EH (cell line): ENCODE data around the gene PLAC9.

Experiments used
- DNase-seq: peaks from one replicate; pipeline ENCODE4 v3.0.0-alpha.2; 2015; ENCODE audit warnings: low read depth

The PLAC9 gene

DNA sequence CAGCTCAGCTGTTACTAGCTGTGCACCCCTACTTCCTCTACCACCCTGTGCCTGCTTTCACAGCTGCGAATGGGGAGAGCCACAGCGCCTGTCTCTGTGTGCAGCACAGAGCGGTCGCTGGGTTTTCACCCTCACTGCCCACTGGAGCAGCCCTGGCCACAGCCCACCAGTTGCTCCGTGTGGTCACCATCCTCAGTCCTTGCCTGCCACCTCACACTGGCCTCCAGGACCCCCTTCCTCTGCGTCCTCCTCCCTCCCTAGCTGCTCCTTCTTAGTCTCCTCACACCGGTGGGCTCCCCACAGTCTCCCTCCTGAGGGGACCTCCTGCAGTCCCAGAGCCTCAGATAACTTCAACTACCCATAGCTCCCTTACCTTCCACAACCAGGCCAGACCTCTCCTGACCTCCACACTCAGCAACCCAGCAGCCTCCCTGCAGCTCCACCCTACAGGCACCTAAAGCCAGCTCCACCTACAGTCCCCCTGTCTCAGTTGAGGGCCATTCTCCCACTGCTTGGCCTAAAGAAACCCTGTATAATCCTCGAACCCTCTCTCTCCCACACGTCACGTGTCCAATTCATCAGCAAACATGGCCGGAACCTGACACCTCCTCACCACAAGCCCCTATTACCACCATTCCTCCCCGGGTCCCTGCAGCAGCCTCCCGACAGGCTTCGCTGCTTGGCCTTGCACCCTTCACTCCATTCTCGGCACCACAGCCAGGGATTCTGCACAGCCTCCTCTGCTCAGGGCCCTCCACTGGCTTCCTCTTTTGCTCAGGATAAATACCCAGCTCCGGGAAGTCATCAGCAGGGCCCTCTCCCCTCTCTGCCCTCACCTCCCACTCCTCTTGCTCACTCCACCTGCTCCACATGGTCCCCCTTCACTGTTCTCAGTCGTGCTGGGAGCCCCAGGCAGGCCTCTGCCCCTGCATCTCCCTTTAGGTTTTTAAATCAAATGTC lies 28.1 kb downstream of the PLAC9 start:
- DNase-seq, result no peak

DNA sequence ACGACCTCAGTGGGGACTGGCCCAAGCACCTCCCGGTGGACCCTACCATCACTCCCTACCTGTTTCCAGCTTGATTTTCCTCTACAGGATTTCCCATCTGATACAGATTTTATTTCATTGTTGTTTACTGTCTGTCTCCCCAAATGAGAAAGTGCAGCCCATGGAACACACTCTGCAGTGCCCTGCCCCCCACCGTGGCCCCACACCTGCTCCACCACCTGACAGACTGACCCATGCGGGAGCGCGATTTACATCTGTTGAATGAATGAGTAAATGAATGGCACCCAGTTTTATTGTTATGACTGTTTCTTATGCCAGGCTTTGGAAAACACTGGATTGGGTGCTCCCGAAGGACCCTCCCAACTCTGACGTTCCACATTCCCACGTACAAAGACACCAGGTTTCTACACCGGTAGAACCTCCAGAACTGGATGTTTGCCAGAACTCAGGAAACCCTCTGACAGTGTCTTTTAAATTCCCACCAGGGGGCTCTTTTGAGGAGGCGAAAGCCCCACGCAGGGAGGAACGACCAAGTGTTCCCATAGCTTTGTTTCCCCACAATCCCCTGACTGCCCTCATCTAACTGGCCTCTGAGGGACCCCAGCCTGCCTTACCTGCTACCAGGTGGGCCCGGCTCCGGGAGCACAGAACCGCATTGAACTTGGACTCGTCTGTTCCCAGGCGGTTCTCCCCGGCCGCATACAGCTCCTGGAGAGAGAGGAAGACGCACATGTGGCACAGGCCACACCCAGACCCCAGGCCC lies 29.0 kb downstream of the PLAC9 start:
- DNase-seq, result no peak

DNA sequence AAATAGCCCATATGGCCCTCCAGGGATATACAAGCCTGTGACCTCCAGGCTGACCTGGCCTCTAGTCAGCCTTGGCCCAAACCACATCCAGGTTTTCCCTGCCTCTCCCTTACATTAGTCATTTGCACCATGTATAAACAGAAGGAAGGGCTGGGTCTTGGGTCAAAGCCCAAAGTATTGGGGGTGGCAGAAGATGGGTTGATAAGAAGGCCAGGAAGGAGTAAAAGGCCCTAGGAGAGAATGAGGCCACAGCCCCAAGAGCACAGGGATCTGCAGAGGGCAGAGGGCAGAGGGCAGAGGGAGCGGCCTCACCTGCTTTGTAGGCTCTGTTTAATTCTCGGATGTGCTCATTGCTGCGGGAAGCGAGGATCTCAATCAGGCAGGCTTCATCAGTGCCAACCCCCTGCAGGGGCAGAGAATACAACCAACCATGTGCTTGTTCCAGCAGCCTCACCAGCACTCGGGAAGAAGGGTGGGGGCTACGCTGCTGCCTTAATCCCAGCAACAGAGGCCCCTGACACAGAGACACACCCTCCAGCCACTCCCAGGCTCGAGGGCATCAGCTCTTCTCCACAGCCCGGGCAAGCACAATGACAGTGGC lies 31.3 kb downstream of the PLAC9 start:
- peak; percentile 90 for DNase-seq

DNA sequence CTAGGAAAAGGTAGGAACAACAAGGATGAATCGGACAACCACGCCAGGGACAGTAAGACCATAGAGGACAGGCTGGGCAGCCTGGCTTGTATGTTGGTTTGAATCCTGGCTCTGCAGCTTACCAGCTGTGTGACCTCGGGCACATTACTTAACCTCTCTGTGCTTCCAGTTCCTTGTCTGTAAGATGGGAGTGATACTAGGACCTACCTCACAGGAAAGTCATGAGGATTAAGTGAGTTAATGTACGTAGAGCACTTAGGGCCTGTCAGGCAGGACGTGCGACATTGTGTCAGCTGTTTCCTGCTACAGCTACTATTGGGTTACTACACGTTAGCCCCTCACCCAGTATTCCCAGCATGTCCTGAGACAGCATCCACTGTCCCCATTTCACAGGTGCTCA lies 32.1 kb downstream of the PLAC9 start:
- no peak for DNase-seq

- peak; percentile 71 for DNase-seq
Observed at GRCh38 chr10:80165173-80165572, 32.6 kb downstream of the PLAC9 start.

- DNase-seq, result no peak
Observed at GRCh38 chr10:80166581-80167470, 34.3 kb downstream of the PLAC9 start.

DNA sequence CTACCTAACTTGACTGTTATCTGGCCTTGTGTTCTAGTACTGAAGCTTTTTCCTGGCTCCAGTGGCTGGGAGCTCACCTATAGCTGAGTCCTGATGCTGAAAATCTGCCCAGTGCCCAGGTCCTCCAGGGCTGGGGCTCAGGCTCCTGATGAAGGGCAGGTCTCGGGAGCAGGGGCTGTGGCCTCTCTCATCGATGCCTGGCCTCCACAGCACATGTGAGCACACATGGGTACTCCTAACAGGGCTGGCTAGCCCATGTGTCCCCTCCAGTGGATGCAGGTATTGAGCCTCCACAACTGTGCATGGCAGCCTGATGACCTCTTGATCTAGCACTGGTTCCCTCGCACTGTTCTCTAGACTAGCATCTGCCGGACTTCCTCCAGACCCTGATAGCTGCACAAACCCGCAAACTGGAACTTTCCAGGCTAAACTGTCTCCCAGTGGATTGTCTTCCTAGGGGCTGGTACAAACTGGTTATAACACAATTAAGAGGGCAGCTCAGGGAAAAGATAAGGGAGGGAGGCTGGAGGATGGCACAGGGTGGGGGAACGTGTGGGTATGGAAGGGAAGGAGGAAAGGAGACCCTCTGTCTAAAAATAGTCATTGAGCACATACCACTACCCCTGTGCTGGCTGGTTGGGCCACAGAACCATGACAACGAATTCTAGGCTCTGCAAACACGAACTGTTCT lies 35.1 kb downstream of the PLAC9 start:
- DNase-seq, result no peak

DNA sequence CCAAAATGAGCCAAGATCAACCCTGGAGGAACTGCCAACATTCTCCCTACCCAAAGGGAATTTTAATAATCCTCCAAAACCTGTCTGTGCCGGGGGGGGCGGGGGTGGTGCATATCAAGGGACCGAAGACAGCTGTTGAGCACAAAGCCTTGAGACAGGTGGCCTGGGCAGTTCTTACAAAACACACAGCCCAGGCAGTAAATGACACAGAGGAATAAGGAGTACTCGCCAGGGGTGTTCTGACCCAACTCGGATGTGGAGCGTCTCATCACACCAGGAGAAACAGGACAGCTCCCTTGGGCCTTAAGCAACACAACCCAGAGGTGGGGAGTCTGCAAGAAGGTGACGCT lies 35.6 kb downstream of the PLAC9 start:
- no peak for DNase-seq

- DNase-seq, result no peak
Observed at GRCh38 chr10:80168679-80169380, 36.3 kb downstream of the PLAC9 start.

- DNase-seq, result no peak
Observed at GRCh38 chr10:80170026-80170425, 37.5 kb downstream of the PLAC9 start.

DNA sequence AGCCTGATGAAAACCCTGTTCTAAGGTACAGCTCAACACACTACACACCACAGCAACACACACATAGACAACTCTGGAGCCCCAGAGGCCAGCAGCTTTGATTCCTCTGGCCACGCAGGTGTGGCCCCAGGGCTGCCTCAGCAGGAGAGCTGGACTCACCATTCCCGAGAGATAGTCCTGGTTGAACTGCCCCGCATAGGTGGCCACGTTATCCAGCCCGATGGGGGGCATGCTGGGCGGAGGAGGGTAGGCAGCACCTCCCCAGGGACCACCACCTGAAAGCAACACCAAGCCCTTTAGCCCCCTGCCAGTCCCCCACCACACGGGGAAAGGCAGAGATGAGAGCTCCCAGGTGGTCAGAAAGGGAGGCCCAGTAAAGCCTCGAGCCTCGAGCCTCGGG lies 38.1 kb downstream of the PLAC9 start:
- DNase-seq, result no peak

DNA sequence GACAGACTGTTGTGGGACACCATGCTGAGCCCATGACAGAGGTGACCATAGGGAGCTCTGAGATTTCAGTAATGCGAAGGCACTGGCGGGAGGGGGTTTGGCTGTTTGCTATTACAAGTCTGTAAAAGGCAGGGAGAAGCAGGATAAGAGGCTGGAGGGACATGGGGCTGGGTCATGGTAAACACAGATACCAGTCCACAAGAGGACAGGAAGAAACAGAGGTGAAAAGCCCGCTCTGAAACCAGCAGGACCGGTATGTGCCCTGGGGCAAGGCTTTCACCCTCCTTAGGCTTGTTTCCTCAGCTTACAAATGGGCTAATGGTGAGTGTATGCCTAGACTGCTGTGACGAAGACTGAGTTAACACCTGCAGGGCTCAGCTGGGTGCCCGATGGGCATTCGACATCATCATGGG lies 38.7 kb downstream of the PLAC9 start:
- DNase-seq, result no peak

GRCh38 chr10:80172896-80173295 lies 40.4 kb downstream of the PLAC9 start:
- DNase-seq, result no peak

DNA sequence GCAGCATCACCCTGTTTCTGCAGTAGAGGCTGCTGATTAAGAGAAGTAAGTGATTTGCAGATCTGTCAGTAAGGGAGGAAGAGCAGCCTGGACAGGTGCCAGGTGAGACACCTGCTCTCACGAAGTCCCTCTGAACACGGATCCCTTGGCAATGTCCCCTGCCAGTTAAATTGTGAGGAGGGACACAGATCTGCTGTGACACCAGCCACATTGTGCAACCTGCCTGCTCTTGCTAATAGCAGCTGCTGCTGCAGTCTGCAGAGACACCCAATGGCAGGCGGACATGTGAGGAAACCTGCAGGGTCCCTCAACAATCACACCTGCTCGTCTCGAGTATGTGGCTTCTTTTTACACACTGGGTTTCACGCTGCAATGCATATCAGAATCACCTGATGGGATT lies 40.9 kb downstream of the PLAC9 start:
- DNase-seq, result no peak

DNA sequence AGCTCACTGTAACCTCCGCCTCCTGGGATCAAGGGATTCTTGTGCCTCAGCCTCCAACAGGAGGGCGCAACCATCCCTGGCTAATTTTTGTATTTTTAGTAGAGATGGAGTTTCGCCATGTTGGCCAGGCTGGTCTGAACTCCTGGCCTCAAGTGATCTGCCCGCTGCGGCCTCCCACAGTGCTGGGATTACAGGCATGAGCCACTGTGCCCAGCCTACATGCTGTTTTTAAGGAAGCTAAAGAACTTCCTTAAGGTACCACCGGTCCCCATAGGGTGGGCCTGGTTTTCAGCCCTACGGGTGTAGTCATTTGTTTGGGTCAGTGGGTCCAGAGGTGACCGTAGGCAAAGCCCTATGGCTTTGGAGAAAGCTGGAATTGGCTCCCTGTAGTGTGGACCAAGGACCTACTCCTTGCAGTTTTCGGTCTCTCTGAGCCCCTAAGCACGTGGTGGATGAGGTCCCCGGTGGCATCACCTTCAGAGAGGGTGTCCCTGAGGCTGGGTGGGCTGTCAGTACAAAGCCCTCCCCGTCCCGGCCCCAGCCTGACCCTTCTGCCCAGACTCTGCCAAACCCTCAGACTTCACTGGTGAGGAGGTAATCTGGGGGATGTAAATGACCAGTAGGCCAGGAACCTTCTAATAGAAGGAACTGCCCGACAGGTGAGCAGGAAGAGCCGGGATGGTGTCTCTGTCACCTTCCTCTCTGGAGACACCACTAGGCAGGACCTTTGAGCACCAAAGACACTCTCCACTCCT lies 42.3 kb downstream of the PLAC9 start:
- no peak for DNase-seq

DNA sequence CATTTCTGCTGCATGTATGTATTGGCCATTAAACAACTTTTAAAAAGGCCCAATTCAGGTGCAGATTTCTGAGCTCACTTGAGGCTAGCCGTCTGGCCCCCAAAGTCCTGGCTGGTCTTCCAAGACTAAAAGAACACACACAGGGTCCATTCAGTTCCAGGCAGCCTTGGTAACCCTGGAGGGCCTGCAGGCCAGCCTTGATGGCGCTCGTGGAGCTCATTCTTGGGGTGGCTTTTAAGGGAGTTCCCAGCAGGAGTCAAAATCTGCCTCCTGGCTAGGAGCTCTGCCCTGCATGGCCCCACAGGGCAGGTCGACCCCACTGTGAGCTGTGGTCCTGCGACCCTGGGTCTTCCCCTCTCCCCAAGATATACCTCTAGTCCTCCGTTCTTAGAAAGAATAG lies 44.0 kb downstream of the PLAC9 start:
- no peak for DNase-seq

DNA sequence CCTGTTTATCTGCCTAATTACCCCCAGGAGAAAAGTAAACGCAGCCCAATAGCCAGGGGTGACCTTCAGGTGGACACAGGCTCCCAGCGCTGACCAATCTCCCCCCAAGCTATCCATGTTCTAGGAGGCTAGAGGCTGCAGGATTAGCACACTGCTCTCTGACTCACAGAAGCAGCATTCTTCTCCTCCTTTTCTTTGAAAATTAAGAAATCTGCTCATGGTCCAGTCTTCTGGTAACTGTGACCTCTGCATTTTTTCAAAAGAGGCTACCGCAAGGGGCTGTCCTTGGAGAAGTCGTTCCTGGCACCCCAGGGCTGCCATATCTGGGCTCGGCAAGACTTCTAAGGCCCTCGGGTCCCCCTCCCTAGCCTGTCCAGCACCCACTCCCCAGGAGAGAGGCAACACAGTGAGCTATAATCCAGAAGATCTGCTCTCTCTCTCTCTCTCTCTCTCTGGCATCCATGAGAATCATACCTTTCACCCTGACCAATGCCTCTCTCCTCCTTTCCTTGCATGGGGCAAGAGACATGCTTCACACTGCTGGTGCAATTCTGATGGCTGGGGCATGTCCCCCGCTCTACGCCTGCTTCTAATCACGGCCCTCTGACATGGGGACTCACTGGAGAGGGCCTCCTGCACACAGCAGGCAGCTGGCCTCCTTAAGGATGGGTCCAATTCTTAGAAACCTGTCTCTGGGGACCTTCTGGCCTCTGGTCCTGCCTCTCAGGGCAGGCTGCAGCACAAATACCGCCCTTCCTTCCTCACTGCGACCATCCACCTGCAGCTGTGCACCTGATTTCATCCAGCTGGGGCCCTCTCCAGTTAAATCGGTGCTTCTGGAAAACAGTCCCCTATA lies 45.5 kb downstream of the PLAC9 start:
- peak; percentile 77 for DNase-seq

DNA sequence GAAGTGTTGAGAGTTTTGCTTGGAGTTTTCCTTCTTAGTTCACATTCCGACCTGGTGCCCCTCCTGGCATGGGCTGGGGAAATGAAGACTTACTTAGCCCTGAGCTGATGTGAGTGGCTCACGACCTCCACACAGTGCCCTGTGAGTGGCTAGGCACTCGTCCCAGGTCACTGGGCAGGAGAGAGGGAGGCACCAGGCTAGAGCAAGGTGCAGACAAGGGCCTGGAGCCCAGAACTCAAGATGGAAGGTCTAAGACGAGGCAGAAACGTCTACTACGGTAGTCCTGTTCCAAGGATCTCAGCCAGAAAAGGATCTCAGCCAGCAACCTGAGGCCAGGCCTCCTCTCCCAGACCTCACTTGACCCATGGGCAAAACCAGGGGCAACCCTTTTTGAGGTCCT lies 50.5 kb downstream of the PLAC9 start:
- DNase-seq, result no peak

- DNase-seq, result no peak
Observed at GRCh38 chr10:80183436-80183835, 50.9 kb downstream of the PLAC9 start.
